Kidney tubule cell (primary cell): ENCODE data around the gene LAPTM4A.
"Not testable (repeated sequence)": the region's sequence is repeated elsewhere in the genome, so short reads cannot be mapped to it uniquely, and the experiment has no call there.

Source experiments
- DNase-seq: peaks from one replicate; pipeline ENCODE4 v3.0.0-alpha.2; 2018; ENCODE audit warnings: low spot score

LAPTM4A gene

DNA sequence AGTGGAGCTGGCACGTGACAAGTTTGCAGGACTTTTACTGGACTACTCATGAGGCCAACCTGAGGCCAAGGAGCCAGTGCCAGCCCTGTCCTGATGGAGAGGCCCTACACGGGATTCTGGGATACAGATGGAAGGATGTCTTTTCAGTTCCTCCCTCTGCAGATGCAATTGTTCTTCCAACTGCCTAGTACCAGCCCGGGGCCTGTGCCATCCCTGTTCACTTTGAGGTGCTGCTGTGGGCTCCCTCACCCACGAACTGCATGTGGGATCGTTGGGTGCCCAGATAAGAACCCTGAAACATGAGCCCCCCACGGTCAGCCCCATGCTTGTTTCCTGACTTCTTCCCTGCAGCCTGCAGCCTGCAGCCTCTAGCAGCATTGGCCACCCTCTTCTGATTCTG lies 25.3 kb upstream of the LAPTM4A start:
- DNase-seq = no peak

DNA sequence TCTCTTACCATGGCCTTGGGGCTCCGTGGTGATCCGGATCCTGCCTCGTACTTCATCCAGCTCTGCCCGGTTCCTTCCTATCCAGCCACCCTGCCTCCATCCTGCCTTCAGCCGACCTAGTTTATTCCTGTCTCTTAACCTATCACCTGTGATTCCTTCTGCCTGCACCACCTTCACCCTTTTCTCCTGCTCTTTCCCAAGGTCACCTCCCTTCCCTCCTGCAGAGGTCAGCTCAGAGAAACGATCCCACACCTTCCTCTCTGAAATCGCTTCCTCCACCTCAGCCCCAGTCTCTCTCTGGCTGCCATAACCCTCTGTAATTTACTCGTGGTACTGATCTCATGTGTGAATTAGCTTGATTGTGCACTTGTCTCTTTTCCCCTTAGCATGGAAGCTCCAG lies 23.5 kb upstream of the LAPTM4A start:
- no peak for DNase-seq

DNA sequence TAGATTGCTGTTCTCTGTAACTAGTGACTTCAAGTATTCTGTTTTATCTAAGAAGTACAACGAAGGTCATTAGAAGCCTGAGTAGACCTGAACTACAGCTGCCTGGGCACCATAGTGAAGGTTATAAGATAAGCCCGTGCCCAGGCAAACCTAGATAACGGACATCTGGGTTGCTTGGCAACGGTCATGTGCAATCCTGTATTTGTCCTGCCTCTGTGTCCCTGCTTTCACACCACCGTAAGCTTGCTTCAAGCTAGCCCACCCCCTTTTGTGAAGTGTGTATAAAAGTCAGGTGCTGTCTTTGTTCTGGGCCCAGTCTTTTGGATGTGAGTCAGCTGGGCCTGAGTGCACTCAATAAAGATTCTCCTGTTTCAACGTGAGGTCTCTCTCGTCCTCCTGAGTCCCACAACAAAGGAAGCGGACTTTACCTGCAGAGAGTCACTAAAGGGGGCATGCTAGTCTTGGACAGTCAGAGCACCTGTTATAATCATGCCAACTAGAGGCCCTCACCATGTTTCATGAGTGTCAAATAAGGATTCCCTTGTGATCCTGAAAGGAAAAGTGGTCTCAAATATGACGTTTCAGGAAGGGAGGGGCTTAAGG lies 22.7 kb upstream of the LAPTM4A start:
- not testable (repeated sequence) for DNase-seq

DNA sequence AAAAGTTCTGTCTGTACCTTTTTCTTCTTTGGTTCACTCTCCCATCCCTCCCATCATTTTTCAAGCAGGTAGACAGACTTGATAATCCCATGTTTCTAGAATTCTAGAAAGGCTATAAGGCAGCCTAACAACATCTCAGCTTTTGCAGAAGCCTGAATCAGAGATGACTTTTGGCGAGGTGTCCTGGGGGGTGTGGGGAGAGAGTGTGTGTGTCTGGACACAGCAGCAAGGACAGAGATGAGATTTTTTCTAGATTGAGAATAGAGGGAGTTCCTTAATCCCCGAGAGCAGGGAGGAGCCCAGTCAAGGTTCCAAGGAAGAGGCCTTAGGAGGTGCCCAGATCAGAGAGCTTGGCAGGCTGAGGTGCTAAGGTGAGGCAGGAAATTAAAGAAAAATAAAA lies 22.0 kb upstream of the LAPTM4A start:
- DNase-seq = no peak

DNA sequence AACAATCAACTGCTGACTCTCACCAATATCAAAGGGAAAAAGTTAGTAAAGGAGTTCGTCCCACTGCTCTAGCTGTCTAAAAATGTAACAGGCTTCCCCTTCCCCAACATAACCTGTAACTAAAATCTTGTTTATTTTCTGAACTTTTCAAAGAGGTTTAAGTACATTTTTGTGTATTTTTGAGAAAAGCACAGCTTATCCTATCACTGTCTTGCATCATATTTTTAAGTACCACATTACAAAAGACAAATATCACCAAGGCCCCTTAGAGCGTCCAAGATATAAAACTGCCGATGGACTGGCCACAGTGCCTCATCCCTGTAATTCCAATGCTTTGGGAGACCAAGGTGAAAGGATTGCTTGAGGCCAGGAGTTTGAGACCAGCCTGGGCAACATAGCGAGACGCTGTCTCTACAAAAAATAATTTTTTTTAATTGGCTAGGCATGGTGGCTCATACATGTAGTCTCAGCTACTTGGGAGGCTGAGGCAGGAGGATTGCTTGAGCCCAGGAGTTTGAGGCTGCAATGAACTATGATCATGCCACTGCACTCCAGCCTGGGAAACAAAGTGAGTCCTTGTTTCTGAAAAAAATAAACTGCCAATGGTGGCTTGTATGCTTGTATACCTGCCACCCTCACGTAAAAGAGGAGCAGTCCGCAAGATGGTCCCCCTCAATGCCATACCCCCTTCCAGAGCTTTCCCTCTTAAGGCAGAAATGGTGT lies 21.2 kb upstream of the LAPTM4A start:
- DNase-seq = no peak

DNA sequence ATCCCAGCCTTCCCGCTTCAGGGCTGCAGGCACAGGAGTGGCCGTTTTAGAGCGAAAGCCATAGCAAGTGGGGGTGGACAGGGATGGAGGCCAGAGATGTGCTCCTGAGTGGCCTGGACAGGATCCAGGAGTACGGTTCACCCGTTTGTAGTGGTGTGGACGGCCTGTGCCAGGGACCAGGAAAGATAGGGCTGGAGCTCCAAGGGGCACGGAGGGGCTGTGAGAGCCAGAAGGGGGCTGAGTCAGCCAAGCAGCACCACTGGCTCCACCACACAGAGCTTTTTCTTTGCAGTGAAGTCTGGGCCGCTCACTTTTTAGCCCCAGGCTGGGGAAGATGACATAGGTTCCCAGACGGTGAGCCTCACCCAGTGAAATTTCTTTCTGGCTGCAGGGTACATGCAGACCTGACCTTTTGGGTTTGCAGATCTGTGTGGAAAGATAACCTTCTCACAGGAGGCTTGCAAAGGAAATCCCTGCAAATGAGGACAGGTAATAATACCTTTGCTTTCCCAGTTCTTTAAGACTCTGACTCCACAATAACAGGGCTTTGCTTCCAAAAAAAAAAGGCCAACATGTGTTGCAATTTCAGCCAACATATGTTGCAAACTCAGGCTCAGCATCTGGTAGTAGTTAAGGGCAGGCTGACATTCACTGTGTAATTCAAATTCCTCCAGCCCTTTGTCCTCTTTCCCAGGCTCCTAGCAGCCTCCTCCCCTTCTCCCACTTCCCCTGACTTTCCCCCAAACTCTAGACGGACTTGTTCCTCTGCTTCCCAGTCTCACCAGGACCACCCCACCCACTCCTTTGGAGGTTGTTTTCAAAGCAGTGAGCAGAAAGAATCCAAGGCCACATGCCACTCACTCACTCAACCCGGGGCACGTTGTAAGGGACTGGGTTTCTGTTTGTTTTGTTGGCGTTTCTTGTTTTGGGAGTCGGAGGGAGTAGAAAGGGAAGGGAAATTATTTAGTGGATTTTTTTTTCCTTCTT lies 20.3 kb upstream of the LAPTM4A start:
- DNase-seq = no peak

DNA sequence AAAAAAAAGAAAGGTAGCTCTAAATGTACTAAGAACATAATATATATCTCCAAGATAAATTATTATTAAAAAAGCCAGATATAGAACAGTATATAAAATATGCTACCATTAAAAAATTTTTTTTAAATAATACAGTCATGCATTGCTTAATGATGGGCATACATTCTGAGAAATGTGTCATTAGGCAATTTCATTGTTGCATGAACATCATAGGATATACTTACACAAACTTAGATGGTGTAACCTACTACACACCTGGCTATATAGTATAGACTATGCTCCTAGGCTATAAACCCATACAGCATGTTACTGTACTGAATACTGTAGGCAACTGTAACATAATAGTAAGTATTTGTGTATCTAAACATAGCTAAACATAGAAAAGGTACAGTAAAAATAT lies 18.3 kb upstream of the LAPTM4A start:
- DNase-seq = no peak

DNA sequence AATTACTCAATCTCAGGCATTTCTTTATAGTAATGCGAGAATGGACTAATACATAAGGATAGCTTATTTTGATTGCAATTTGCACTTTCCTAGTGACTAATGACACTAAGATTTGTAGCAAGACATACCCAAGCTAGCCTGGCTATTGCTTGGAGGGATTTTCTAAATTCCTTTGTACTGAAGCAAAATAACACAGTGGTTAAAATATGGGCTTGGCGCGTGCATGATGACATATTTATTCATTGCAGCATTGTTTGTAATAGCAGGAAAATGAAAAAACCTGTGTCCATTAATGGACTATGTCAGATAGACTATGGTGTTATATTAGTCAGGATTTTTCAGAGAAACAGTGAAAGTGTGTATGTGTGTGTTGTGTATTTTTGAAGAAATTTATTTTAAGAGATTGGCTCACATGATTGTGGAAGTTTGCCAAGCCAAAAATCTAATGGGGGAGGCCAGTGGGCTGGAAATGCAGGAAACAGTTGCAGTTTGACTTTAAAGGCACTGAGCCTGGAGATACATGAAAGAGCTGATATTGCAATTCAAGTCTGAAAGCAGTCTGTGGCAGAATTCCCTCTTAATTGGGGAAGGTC lies 16.7 kb upstream of the LAPTM4A start:
- DNase-seq = peak; percentile 85

DNA sequence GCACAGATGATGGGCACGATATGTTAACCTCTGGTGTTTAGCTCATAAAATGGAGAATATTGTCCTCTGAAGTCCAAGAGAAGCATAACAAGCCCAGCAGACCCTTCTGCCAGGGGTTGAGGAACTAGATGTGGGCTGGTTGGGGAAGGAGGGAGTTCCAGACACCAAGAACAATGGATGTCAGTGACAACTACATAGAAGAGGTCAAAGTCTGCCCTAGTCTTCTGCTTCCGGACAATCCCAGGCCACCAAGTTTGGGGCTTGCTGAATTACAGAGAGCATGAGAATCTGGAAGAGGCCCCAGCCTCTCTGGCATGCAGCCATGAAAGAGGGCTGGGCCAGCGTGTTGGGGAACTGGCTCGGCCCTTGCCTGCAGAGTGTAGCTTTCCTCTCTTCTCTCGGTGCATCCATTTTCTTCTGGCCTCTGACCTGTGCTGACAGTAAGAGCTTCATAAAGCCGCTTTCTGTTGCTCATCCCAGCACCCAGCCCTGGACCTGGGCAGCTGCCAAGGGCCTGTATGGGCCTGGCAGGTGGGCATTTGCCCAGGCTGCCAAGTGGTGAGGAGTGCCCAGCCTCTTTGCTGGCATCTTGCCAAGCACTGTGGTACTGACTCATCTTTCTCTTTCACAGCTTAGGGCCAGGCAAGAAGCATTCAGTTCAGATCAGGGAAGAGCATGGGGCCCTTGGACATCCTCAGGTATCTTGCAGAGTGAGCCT lies 14.6 kb upstream of the LAPTM4A start:
- DNase-seq = peak; percentile 94

DNA sequence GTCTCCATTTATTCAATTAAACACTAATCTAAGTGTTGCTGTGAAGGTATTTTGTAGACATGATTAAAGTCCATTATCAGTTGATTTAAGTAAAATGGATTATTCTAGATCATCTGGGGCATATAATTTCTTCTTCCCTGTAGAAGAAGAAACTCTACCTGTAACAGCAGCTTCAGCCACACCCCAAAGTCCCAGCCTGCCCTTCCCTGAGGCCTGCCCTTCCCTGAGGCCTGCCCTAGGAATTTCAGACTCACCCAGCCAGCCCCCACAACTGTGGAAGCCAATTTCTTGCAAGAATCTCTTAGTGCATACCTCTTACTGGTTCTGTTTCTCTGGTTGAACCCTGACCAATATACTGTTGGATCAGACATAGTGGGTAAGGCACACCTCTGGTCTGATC lies 13.4 kb upstream of the LAPTM4A start:
- no peak for DNase-seq

DNA sequence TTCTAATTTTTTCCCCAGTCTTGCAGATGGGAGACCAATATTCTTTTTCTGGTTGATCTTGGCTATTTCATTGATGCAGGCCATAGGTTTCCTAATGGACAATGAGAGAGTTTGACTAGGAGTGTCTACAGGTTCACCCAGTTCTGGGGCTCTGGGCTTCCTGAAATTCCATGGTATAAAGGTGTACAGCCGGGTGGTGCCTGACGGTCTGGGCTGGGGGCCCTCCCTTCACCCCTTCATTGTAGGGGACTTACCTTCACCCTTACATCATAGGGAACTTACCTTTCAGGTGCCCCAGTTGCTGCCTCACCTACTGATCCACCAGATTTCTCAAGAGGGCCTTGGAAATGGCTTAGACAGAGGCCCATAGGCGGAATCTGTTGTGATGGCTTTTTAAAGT lies 13.0 kb upstream of the LAPTM4A start:
- no peak for DNase-seq

DNA sequence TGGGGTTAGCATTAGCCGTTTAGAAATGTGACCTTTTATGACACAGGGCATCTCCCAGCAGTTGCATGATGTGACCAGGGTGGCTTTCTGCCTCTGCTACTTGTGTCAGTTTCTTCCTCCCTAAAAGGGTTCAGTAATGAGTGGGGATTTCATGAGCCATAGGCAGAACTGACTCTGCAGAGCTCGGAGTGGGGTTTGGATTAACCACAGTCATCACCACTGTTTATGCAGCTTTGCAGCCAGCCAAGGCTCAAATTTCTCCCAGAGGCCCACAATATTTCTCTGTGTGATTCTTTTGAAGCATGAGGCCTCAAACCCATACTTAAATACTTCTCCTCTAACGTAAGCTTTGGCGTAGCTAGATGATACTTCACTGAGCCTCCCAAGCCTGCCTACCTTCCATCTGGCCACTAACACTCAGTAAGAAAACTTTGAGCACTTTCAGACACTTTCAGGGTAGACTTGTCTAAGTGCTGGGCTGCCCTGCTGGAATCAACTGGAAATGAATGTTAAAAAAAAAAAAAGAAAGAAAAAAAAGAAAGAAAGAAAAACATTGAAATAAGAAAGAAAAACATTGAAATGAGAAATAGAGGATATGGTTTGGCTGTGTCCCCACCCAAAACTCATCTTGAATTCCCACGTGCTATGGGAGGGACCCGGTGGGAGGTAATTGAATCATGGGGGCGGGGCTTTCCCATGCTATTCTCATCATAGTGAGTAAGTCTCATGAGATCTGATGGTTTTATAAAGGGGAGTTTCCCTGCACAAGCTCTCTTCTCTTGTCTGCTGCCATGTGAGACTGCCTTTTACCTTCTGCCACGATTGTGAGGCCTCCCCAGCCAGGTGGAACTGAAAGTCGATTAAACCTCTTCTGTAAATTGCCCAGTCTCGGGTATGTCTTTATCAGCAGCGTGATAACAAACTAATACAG lies 11.5 kb upstream of the LAPTM4A start:
- DNase-seq = no peak

DNA sequence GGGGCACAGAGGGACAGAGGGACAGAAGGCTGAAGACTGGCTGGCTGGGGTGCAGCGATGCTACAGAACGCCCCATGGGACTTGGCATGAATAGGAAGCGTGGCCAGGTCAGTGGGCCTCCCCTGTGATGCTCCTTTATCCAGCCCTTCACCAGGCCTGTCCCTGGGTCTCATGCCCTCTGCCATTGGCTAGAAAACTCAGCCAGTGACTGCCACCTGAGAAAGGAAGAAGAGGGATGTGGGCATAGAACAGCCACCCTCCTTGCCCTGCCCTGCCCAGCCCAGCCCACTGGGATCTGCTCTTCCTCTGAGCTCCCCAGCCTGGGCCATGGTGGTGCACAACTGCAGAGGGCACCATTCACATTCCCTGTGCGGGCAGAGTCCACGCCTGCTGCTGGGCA lies 10.5 kb upstream of the LAPTM4A start:
- DNase-seq = no peak

DNA sequence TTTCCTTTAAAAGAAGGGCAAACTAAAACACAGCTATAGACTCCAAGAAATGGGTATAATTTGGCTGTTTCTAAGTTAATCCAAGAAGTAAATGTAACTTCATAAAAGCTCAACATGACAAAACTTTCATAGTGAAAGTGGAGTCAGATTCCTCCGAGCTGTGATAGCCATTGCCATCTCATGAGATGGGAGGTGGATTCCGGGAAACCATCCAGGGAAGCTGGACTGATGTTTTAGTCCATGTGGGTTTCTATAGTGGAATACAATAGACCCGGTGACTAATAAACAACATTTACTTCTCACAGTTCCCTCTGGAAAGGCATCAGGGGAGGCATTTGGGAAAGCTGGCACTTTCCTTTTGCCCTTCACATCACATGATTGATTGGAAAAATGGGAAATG lies 10.0 kb upstream of the LAPTM4A start:
- no peak for DNase-seq

DNA sequence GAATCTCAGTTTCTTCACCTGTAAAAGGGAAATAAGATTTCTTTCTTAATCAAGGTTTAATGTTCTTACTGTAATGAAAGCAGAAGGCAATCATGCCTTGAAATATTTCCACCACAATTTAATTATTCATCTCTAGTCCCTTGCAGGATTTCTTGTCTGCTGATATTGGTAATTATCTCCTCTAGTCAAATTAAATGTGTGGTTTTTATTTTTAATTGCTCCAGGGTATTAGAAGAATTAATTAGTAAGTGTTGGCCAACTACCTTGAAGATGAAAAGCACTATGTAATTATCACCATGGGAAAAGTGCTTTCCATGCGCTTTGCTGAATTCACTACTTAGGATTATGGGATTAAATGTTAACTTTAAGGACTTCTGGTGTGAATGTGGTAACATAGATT lies 8.7 kb upstream of the LAPTM4A start:
- DNase-seq = no peak

DNA sequence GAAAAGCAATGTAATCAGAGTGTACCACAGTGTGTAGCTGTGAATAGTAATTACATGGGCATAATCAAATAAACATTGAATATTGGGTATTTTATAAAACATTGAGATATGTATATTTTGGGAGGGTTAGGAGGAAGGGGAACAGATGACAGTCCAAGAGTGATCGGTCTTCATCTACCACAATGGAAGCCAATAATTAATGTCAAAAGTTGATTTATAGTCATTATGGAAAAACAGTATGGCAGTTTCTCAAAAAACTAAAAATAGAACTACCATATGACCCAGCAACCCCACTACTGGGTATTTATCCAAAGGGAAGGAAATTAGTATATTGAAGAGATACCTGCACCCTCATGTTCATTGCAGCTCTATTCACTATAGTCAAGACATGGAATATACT lies 5.8 kb upstream of the LAPTM4A start:
- DNase-seq = no peak

DNA sequence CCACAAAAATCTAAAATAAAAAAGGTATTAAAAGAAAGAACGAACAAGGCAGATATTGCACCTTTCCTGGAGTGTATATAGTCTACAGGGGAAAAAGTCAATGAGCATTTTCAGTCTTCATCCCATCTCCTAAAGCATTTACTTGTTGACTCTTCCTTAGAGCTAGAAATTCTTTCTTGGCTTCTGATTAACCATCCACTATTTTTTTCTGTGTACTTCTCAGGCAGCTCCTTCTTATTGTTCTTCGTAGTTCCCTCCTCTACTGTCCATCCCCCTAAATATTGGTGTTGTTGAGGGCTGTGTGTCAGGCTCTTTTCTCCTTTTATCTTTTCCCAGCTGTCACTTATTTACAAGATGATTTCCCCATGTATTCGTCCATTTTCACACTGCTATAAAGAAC lies 3.5 kb upstream of the LAPTM4A start:
- peak; percentile 22 for DNase-seq

DNA sequence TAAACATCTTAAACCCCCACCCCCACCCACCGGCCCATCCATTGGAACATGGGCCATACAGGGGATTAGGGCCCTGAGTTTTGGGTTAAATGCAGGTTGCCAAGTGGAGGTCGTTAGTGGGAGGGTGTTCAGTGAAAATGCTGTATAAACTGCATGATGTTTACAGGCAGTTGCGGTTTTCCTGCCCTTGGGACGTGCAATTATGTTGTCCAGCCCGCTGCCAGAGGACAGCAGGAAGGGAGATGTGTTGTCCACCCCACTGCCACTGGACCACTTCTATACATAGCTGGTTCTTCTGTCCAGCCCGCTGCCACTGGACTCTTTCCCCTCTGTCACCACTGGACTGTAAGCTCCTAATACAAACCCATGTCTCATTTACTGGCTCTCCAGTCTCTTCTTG lies 2.7 kb upstream of the LAPTM4A start:
- DNase-seq = no peak

DNA sequence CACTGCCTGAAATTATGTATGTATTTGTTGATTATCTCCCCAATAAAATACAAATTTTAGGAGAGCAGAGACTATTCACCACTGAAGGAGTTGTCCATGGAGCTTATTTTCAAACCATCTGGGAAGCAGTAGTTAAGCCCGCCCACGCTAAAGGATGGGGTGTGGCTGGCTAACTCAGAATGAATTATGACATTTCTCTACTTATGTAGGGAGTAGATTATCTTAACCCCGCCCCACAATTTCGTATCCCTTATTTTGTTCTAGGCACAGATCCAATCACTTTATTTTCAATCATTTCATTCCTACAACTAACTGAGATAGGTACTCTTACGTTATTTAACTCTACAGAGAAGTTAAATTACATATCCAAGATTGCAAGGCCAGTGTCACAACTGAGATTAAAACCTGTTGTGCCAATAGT lies 1.4 kb upstream of the LAPTM4A start:
- peak; percentile 81 for DNase-seq

DNA sequence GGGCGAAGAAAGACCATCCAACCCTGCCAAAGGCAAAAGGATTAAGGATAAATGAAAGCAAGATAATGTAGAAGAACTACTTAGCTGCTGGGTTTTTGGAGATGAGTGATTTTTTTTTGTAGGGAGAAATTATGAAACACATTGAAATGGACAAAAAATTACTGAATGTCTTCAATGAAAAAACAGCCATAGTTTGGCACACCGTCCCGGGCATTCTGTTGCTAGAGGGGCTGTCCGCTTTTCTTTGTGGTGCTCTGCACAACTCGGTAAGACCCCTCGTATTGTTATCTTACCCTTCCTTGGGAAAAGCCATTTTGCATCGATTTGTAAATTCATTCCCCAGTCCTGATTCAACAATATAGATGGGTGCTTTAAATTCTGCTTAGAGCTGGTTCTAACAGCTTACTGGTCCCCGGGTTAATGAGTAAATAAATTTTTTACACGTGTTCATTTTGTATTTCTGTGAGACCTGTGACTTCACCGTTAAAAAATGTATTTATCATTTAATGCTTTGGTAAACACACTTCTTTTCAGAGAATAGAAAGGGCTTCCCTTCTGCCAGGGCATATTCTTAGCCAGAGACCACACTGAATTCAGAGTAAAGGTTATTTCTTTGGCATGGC lies 912 bp upstream of the LAPTM4A start:
- DNase-seq = peak; percentile 91
